Lower leg skin (tissue), 4 donors: ENCODE results near the gene IGF2. TPM values are rescaled to one million over a fixed set of nuclear protein-coding genes. Genes with fewer than 3 reads are reported as not detected.

Source experiments
- DNase-seq, 2 donors: peaks; one replicate each; pipeline ENCODE4 v3.0.0-alpha.2; 2019; ENCODE audit warnings: low spot score in 2 of 2
- H3K4me3 ChIP-seq: fragments of 200-600 bp; sonication (generic); 2 replicates; pipeline ENCODE4 v1.5.1; 2017; ENCODE audit warnings: mild to moderate bottlenecking, low read depth; ENCODE audit not compliant: poor library complexity, severe bottlenecking
- CTCF ChIP-seq, 3 donors: fragments of 450-650 bp; IDR thresholded peaks; one replicate each; pipeline ENCODE4 v1.5.1; 2016; ENCODE audit warnings: antibody characterized with exemption in 3 of 3, mild to moderate bottlenecking in 3 of 3, moderate library complexity in 2 of 3
- POLR2A ChIP-seq, 2 donors: fragments of 450-650 bp; IDR thresholded peaks; one replicate each; pipeline ENCODE4 v1.6.1; 2016 to 2017; ENCODE audit warnings: antibody characterized with exemption in 2 of 2, mild to moderate bottlenecking in 1 of 2, moderate library complexity in 1 of 2
- WGBS, 2 donors: methylation state at CpG; one replicate each; pipeline ENCODE4 v1.1.5; 2018; 5-methylcytosine and 5-hydroxymethylcytosine counted together
- intact Hi-C: fragments of 100-400 bp; cut with DNase I; formaldehyde crosslinking; loops from one replicate; pipeline ENCODE4 v1.15.0; 2023; ENCODE audit warnings: low total_unique reads
- total RNA-seq, 4 donors: library from RNA; depleted of rRNA; stranded (reverse); fragments of >200 nt; gene quantifications; one replicate each; pipeline ENCODE4 v1.1.0, GENCODE V29; 2016

The IGF2 gene
- total RNA-seq, 4 donors from 2014 or later: 4.5 to 14.7 (median 6.0) TPM

DNA sequence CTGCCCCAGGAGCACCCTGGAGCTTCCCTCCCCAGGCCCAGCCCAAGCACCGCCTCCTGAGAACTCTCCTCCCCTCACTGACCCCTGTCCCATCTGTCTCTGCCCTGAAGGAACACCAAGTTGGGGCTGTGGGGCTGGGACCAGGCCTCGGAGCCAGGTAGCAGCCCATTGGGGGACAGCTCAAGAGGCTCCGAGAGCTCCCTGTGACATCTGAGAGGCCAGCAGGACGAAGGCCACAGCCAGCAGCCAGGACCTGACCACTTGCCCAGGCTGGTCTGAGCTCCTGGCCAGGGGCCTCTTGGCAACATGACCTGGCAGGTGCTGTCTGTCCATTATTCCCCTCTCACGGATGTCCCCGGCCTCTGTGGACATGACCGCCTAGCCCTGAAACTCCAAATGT is 33.7 kb downstream of the IGF2 start:
- TF ChIP-seq POLR2A (IDR thresholded peaks at IDR 0.05) (no peak), CTCF (IDR thresholded peaks at IDR 0.05) (no peak)
- no peak overlapping the region for H3K4me3 ChIP-seq
- no peak for DNase-seq
- WGBS, 2 donors: 92 to 97% methylated on average over 7 of the region's 7 CpGs
- intact Hi-C loops: no loop called here

DNA sequence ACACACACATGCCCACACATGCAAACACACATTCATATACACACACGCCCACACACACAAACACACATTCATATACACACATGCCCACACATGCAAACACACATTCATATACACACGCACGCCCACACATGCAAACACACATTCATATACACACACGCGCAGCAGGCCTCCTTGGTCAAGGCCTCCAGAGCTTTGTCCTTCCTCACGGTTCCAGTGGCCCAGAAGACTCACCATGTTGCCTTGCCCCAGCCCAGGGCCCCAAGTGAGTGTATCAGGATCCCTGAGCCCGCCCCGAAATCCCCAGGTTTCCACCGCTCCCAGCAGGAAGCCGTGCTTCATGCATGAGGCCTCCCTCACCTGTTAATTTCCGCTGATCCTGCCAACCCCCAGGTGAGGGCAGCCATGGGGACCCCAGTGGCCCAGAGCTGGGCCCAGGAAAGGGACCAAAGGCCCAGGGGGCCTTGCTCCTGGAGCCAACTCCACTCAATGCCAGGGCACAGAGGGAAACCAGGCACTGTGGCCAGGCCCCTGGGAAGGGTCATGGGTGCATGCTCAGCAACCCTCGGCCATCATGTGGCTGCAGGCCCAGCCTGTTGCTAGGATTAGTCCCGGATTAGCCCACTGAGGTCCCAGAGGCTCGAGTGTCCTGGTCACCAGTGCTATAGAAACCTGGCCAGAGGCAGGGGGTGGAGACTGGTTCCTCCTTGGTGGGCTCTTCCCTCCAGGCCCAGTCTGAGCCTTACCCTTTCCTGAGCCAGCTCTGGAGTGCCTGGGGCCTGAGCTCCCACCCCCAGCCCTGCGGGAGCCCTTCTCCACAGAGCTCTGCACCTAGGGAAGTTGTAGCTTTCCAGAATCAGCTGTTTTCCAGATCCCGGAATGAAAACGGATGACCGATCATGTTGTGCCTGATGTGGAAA is 34.4 kb downstream of the IGF2 start:
- TF ChIP-seq CTCF (IDR thresholded peaks at IDR 0.05) (no peak), POLR2A (IDR thresholded peaks at IDR 0.05) (no peak)
- intact Hi-C loops: no loop called here
- no peak overlapping the region for H3K4me3 ChIP-seq
- 92 to 93% methylated on average over 15 to 16 of the region's 18 CpGs for WGBS, 2 donors
- DNase-seq: no peak

DNA sequence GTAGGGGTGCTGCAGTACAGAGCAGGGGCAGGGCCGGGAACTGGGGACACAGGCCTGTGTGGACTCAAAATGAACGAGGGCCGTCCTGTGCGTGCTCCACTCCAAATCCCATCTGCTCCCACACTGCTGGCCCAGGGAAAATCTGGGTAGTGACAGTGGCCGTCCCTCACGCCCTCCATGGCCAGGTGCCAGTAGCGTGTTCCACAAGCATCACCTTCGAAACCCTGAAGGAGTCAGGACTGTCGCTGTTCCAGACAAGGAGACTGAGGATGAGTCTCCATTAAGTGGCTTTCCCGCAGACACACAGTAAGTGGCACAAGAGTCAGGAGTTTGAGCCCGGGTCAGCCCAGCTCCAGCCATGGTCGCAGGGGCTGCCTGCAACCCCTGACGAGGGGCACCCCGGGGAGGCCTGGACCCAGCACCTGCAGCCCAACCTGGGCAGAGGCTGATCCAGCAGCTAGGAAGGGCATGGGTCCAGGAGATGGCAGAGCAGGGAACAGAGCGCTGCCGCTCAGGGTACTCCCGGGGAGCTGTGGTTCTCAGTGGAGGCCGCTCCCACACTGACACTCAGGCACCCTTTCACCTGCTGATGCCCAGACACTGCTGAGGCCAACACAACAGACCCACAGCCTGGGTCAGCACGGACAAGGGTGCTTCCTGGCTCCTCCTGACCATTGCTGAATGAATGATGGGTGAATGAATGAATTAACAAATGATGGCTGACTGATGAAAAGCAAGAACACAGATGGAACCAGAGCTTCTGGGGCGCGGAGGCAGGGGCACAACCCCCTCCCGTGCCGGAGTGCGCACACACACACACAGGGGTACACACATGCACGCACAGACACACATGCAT is 35.3 kb downstream of the IGF2 start:
- H3K4me3 ChIP-seq: no peak overlapping the region
- no peak for DNase-seq
- no peak for TF ChIP-seq POLR2A (IDR thresholded peaks at IDR 0.05)
- no peak for TF ChIP-seq CTCF (IDR thresholded peaks at IDR 0.05)
- intact Hi-C loops: no loop called here
- 92 to 96% methylated on average over 25 of the region's 25 CpGs for WGBS, 2 donors

GRCh38 chr11:2102883-2103213 is 36.3 kb downstream of the IGF2 start:
- no peak for DNase-seq
- 69 to 81% methylated on average over 2 of the region's 2 CpGs for WGBS, 2 donors
- no peak for TF ChIP-seq POLR2A (IDR thresholded peaks at IDR 0.05)
- no peak for TF ChIP-seq CTCF (IDR thresholded peaks at IDR 0.05)
- no peak overlapping the region for H3K4me3 ChIP-seq
- intact Hi-C loops: no loop called here

GRCh38 chr11:2102132-2102882 is 36.9 kb downstream of the IGF2 start:
- WGBS, 2 donors: 81 to 87% methylated on average over 8 of the region's 8 CpGs
- no peak overlapping the region for H3K4me3 ChIP-seq
- no peak for TF ChIP-seq POLR2A (IDR thresholded peaks at IDR 0.05)
- no peak for TF ChIP-seq CTCF (IDR thresholded peaks at IDR 0.05)
- intact Hi-C loops: no loop called here
- DNase-seq: peak in 1 of 2 donors; percentile 72
